HL-60 (cell line): ENCODE results near the gene GTF2IRD1.

Source experiments
- CTCF ChIP-seq: IDR thresholded peaks from one replicate; pipeline ENCODE4 v1.5.1; 2011; ENCODE audit warnings: low read length, control low read depth, inconsistent platforms; ENCODE audit not compliant: insufficient read depth
- GABPA ChIP-seq: IDR thresholded peaks from 2 replicates; pipeline ENCODE4 v1.6.1; 2012; ENCODE audit warnings: low read depth
- POLR2AphosphoS5 ChIP-seq: IDR thresholded peaks from 2 replicates; pipeline ENCODE4 v1.6.1; 2012; ENCODE audit warnings: low read depth
- REST ChIP-seq: IDR thresholded peaks from 2 replicates; pipeline ENCODE4 v1.6.1; 2012; ENCODE audit warnings: low read depth; ENCODE audit not compliant: insufficient replicate concordance

GRCh38 chr7:74470504-74470903, 16.8 kb downstream of the GTF2IRD1 start:
- TF ChIP-seq POLR2AphosphoS5 (no peak), CTCF (no peak), REST (no peak), GABPA (no peak)
